GM23248 (cell line): ENCODE results near the gene SLBP.

Source experiments
- EZH2 ChIP-seq: fragments of 200-600 bp; sonication (generic); IDR thresholded peaks from 2 replicates; pipeline ENCODE4 v1.6.1; 2018; ENCODE audit warnings: antibody characterized with exemption, mild to moderate bottlenecking; ENCODE audit not compliant: insufficient read depth, poor library complexity, severe bottlenecking
- EZH2phosphoT487 ChIP-seq: fragments of 200-600 bp; sonication (generic); IDR thresholded peaks from 2 replicates; pipeline ENCODE4 v1.6.1; 2018; ENCODE audit warnings: antibody characterized with exemption, moderate library complexity, mild to moderate bottlenecking, low read depth; ENCODE audit not compliant: insufficient read depth

GRCh38 chr4:1722551-1723118 is 10.5 kb upstream of the SLBP start:
- TF ChIP-seq EZH2 (no peak), EZH2phosphoT487 (no peak)
